CD4-positive, alpha-beta T cell (primary cell): ENCODE results near the gene PEBP1. TPM values are rescaled to one million over a fixed set of nuclear protein-coding genes. Genes with fewer than 3 reads are reported as not detected.

Experiments used
- ATAC-seq: fragments of 200-7000 bp; cut with Tn5 transposase; one replicate; pipeline ENCODE4 v1.10.0; 2022; ENCODE audit warnings: mild to moderate bottlenecking; ENCODE audit not compliant: poor library complexity
- CTCF ChIA-PET: fragments of 350-600 bp; sonication (Branson Sonifier 250); formaldehyde crosslinking; loops from one replicate; lab custom pipeline; 2021; ENCODE audit warnings: antibody characterized with exemption, inconsistent platforms; lab: Charles Lee
- POLR2A ChIA-PET: fragments of 350-600 bp; sonication (Branson Sonifier 250); formaldehyde crosslinking; loops from one replicate; lab custom pipeline; 2021; ENCODE audit warnings: antibody characterized with exemption, inconsistent platforms; lab: Charles Lee
- DNase-seq, 14 experiments: peaks; one replicate each; pipeline ENCODE4 v3.0.0-alpha.2; 2013 to 2020; ENCODE audit warnings: mixed read lengths in 2 of 14
- H3K27ac ChIP-seq, 2 donors: one replicate each; pipeline versions ENCODE4 v1.5.1 to v1.7.0; 2013; ENCODE audit warnings: low read length in 2 of 2, low read depth in 1 of 2, mild to moderate bottlenecking in 1 of 2
- H3K27me3 ChIP-seq, 2 experiments: 1 replicate in 1 of 2; 2 replicates in 1 of 2; pipeline versions ENCODE4 v1.6.1 to v1.7.0; 2013; ENCODE audit warnings: low read length in 2 of 2, control low read depth in 1 of 2, mild to moderate bottlenecking in 1 of 2, moderate library complexity in 1 of 2; ENCODE audit not compliant: insufficient read depth in 2 of 2, control insufficient read depth in 1 of 2
- H3K36me3 ChIP-seq: one replicate; pipeline ENCODE4 v1.6.1; 2013; ENCODE audit warnings: low read length, control low read depth; ENCODE audit not compliant: insufficient read depth
- H3K4me1 ChIP-seq: one replicate; pipeline ENCODE4 v1.6.1; 2013; ENCODE audit warnings: low read length, control low read depth; ENCODE audit not compliant: insufficient read depth
- H3K4me3 ChIP-seq: one replicate; pipeline ENCODE4 v1.5.1; 2013; ENCODE audit warnings: mild to moderate bottlenecking, low read length, moderate library complexity
- H3K9me3 ChIP-seq, 2 experiments: 1 replicate in 1 of 2; 2 replicates in 1 of 2; pipeline versions ENCODE4 v1.6.1 to v1.7.0; 2013; ENCODE audit warnings: low read length in 2 of 2, mild to moderate bottlenecking in 2 of 2, control low read depth in 1 of 2, moderate library complexity in 1 of 2; ENCODE audit not compliant: control insufficient read depth in 1 of 2, insufficient read depth in 1 of 2
- H3K27ac Mint-ChIP-seq: one replicate; pipeline ENCODE4 v1.8.0; 2020; ENCODE audit warnings: mixed read lengths
- H3K27me3 Mint-ChIP-seq: one replicate; pipeline ENCODE4 v1.8.0; 2021; ENCODE audit warnings: mixed read lengths
- H3K36me3 Mint-ChIP-seq: one replicate; pipeline ENCODE4 v1.8.0; 2021; ENCODE audit warnings: low read depth, mixed read lengths
- H3K4me1 Mint-ChIP-seq: one replicate; pipeline ENCODE4 v1.8.0; 2021; ENCODE audit warnings: low read depth, mixed read lengths
- H3K4me3 Mint-ChIP-seq: one replicate; pipeline ENCODE4 v1.8.0; 2020; ENCODE audit warnings: mild to moderate bottlenecking, mixed read lengths
- H3K9me3 Mint-ChIP-seq: one replicate; pipeline ENCODE4 v1.8.0; 2020; ENCODE audit warnings: mixed read lengths
- CTCF ChIP-seq: fragments of 200-600 bp; IDR thresholded peaks from one replicate; pipeline ENCODE4 v1.8.0; 2022; ENCODE audit warnings: antibody characterized with exemption, mild to moderate bottlenecking
- intact Hi-C, 2 experiments: fragments of 100-400 bp; cut with DNase I in 1 of 2; cut with micrococcal nuclease in 1 of 2; formaldehyde crosslinking; loops; one replicate each; pipeline versions ENCODE4 v1.15.1 to v1.9.0; 2023 to 2025; cut with DNase I, micrococcal nuclease
- total RNA-seq, 174 experiments: library from RNA in 2 of 174; stranded (reverse) in 2 of 174; gene quantifications; one replicate each; pipeline ENCODE4 v1.2.3 and lab custom pipeline; 2021 to 2026

The PEBP1 gene
- total RNA-seq, 2 experiments from 2014 or later = 116 to 119 TPM

DNA sequence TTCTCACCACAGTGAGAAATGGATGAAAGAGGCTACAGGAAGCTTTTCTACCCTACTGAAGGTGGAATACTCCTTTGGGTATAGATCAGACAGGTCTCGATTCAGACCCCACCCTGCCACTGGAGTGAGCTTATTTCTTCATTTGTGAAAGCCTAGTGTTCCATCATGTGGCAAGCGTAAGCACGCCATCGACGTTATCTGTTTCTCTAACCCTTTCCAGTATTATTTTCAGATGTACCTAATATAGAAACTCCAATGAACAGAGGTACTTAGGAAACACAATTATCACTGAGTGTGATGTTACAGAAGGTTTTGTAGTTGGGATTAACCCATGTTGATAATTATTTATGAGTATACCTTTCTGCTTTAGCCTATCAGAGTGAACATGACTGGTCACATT, 12.4 kb downstream of the PEBP1 start:
- Histone ChIP-seq H3K27me3 (no peaks in the 10 kb centered on the region), H3K4me3 (no peak overlapping the region), H3K27ac (no peak overlapping the region), H3K4me1 (no peaks in the 10 kb centered on the region), H3K9me3 (no peaks in the 10 kb centered on the region), H3K36me3 (peaks cover 63% of the 10 kb centered on the region)
- Mint-ChIP-seq H3K4me1 (peaks cover under 1% of the 10 kb centered on the region), H3K9me3 (no peaks in the 10 kb centered on the region), H3K27ac (peak overlapping the region; percentile 14), H3K4me3 (no peak overlapping the region), H3K27me3 (no peaks in the 10 kb centered on the region), H3K36me3 (peaks cover 88% of the 10 kb centered on the region)
- no peak for TF ChIP-seq CTCF
- no peak for DNase-seq
- ATAC-seq = no peak
- ChIA-PET POLR2A (interaction anchor here (1.0 kb wide), 1 partner anchor 13 kb away, joined by 3 read pairs; the partner anchor contains the start of gene PEBP1), CTCF (no interaction called here)
- intact Hi-C loops = no loop called here

DNA sequence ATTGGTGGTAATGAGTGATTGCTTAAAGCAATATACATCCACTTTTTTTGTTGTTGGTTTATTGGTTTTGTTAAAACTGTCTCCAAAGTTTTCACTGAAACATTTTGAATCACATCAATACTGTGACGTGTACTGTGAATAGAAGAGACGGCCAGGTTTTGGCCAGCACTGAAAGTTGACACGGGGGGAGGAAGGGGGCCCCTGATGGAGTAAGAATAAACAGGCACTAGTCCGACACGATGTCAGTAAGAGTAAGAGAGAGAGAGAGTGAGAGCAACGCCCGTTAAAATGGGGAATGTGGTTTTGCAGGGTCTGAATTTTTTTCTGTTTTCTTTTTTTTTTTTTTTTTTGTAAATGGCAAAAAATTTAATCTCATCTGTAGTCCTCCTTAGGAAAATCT, 14.7 kb downstream of the PEBP1 start:
- no peaks in the 10 kb centered on the region for H3K4me1 ChIP-seq
- H3K36me3 Mint-ChIP-seq = peaks cover 66% of the 10 kb centered on the region
- peak overlapping the region; percentile 8 for H3K27ac Mint-ChIP-seq
- intact Hi-C loops = no loop called here
- no peak overlapping the region for H3K27ac ChIP-seq
- ChIA-PET CTCF (no interaction called here), POLR2A (no interaction called here)
- no peaks in the 10 kb centered on the region for H3K4me1 Mint-ChIP-seq
- peaks cover 45% of the 10 kb centered on the region for H3K36me3 ChIP-seq
- DNase-seq = no peak
- no peak for TF ChIP-seq CTCF
- no peaks in the 10 kb centered on the region for H3K27me3 Mint-ChIP-seq
- no peak for ATAC-seq
- H3K9me3 Mint-ChIP-seq = no peaks in the 10 kb centered on the region
- H3K27me3 ChIP-seq = no peaks in the 10 kb centered on the region
- no peak overlapping the region for H3K4me3 ChIP-seq
- no peak overlapping the region for H3K4me3 Mint-ChIP-seq
- no peaks in the 10 kb centered on the region for H3K9me3 ChIP-seq

DNA sequence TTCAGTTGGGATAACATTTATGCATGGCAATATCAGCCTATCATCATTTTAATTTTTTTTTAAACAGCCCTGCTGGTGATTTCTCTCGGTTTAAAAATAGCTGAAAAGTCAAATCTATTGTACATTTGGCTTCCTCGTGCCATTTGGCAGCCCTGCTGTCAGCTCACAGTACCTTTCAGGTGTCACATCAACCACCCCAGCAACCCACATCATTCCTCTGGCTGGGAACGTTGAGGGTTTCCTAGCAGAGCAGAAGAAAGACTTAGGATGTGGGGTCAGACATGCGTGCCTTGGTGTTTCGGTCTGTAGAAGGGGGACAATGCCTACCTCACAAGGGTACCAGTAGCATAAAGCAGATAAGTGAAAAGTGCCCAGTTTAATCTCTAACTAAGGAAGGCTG, 15.8 kb downstream of the PEBP1 start:
- POLR2A ChIA-PET = no interaction called here

More for the DNA sequence above, 15.8 kb downstream of the PEBP1 start:
- H3K27me3 Mint-ChIP-seq = no peaks in the 10 kb centered on the region
- no peak overlapping the region for H3K27ac Mint-ChIP-seq
- no peak for ATAC-seq
- no peak for DNase-seq
- H3K4me3 Mint-ChIP-seq = no peak overlapping the region
- Histone ChIP-seq H3K36me3 (peaks cover 46% of the 10 kb centered on the region), H3K27ac (no peak overlapping the region), H3K4me1 (no peaks in the 10 kb centered on the region), H3K27me3 (no peaks in the 10 kb centered on the region), H3K9me3 (no peaks in the 10 kb centered on the region), H3K4me3 (no peak overlapping the region)
- intact Hi-C loops = no loop called here
- H3K36me3 Mint-ChIP-seq = peaks cover 59% of the 10 kb centered on the region
- CTCF ChIA-PET = no interaction called here
- TF ChIP-seq CTCF = no peak
- H3K9me3 Mint-ChIP-seq = no peaks in the 10 kb centered on the region
- H3K4me1 Mint-ChIP-seq = no peaks in the 10 kb centered on the region
